Gastroesophageal sphincter (tissue), 4 donors: ENCODE data around the gene MTMR11. TPM values are rescaled to one million over a fixed set of nuclear protein-coding genes. Genes with fewer than 3 reads are reported as not detected.

Experiments used
- ATAC-seq: fragments of 150-250 bp; one replicate; pipeline ENCODE4 v1.9.1; 2016; ENCODE audit warnings: mild to moderate bottlenecking, moderate library complexity
- H3K27ac ChIP-seq, 4 donors: fragments of 200-600 bp; sonication (generic) in 3 of 4; 1 replicate in 3 of 4; 2 replicates in 1 of 4; pipeline ENCODE4 v1.5.1; 2016 to 2019
- H3K27me3 ChIP-seq: fragments of 200-600 bp; sonication (generic); one replicate; pipeline ENCODE4 v1.5.1; 2019
- H3K36me3 ChIP-seq, 2 donors: fragments of 200-600 bp; sonication (generic); one replicate each; pipeline ENCODE4 v1.5.1; 2019; ENCODE audit warnings: control low read depth in 1 of 2
- H3K4me1 ChIP-seq, 3 donors: fragments of 200-600 bp; sonication (generic); 1 replicate in 2 of 3; 2 replicates in 1 of 3; pipeline ENCODE4 v1.5.1; 2016 to 2019; ENCODE audit warnings: control low read depth in 2 of 3
- H3K4me3 ChIP-seq, 2 donors: fragments of 200-600 bp; sonication (generic); one replicate each; pipeline ENCODE4 v1.5.1; 2019; ENCODE audit warnings: mild to moderate bottlenecking in 1 of 2, moderate library complexity in 1 of 2
- H3K9me3 ChIP-seq, 3 donors: fragments of 200-600 bp; sonication (generic); one replicate each; pipeline ENCODE4 v1.5.1; 2017 to 2019; ENCODE audit warnings: control low read depth in 2 of 3
- CTCF ChIP-seq, 4 experiments: fragments of 200-600 bp in 2 of 4; fragments of 450-650 bp in 2 of 4; sonication (generic) in 1 of 4; IDR thresholded peaks; one replicate each; pipeline ENCODE4 v1.5.1; 2017 to 2019; ENCODE audit warnings: antibody characterized with exemption in 4 of 4, mild to moderate bottlenecking in 2 of 4, moderate library complexity in 2 of 4
- EP300 ChIP-seq: sonication (generic); formaldehyde crosslinking; IDR thresholded peaks from one replicate; pipeline ENCODE4 v1.6.1; 2017; ENCODE audit warnings: antibody characterized with exemption, mild to moderate bottlenecking
- POLR2A ChIP-seq, 2 donors: fragments of 450-650 bp; IDR thresholded peaks; one replicate each; pipeline ENCODE4 v1.6.1; 2017; ENCODE audit warnings: antibody characterized with exemption in 2 of 2, mild to moderate bottlenecking in 2 of 2, moderate library complexity in 1 of 2
- POLR2AphosphoS5 ChIP-seq: sonication (generic); formaldehyde crosslinking; IDR thresholded peaks from one replicate; pipeline ENCODE4 v1.6.1; 2017; ENCODE audit warnings: antibody characterized with exemption
- WGBS, 2 donors: methylation state at CpG; one replicate each; pipeline ENCODE4 v1.1.5; 2018; ENCODE audit warnings: low coverage in 1 of 2; 5-methylcytosine and 5-hydroxymethylcytosine counted together
- total RNA-seq, 4 donors: library from RNA; depleted of rRNA; stranded (reverse); fragments of >200 nt; gene quantifications; one replicate each; pipeline ENCODE4 v1.1.0, GENCODE V29; 2016

Gene MTMR11
- total RNA-seq, 4 donors from 2014 or later = 10.6 to 20.6 (median 14.4) TPM

- Histone ChIP-seq H3K4me1 (peaks cover 4 to 39% (median 5%) of the 10 kb centered on the region in 3 donors), H3K27ac (peak overlapping the region; percentile 98 to 100 (median 100)), H3K36me3 (no peaks in the 10 kb centered on the region), H3K4me3 (peak overlapping the region; percentile 83 to 94), H3K27me3 (no peaks in the 10 kb centered on the region), H3K9me3 (no peaks in the 10 kb centered on the region)
- TF ChIP-seq POLR2AphosphoS5 (peak; percentile 47), EP300 (no peak), POLR2A (IDR thresholded peaks at IDR 0.05) (peak; percentile 74 to 79), CTCF (IDR thresholded peaks at IDR 0.05) (peak in 2 of 4 experiments; percentile 33 to 44)
- peak; percentile 17 for ATAC-seq
- WGBS, 2 donors = 0 to 1% methylated on average over 20 to 26 of the region's 36 CpGs
Observed at GRCh38 chr1:149885339-149886120, 51.1 kb downstream of the MTMR11 start.

- Histone ChIP-seq H3K9me3 (no peaks in the 10 kb centered on the region), H3K27me3 (no peaks in the 10 kb centered on the region), H3K36me3 (no peaks in the 10 kb centered on the region), H3K4me1 (peaks cover 4 to 39% (median 5%) of the 10 kb centered on the region in 3 donors), H3K4me3 (peak overlapping the region; percentile 83 to 94), H3K27ac (peak overlapping the region; percentile 98 to 100 (median 100))
- TF ChIP-seq CTCF (IDR thresholded peaks at IDR 0.05) (peak in 1 of 4 experiments; percentile 3), POLR2AphosphoS5 (peak; percentile 54), POLR2A (IDR thresholded peaks at IDR 0.05) (peak in 1 of 2 donors; percentile 23), EP300 (no peak)
- ATAC-seq = no peak
- WGBS, 2 donors = 0 to 4% methylated on average over 6 to 9 of the region's 9 CpGs
Observed at GRCh38 chr1:149884433-149885338, 52.0 kb downstream of the MTMR11 start.

- 73 to 79% methylated on average over 3 of the region's 3 CpGs for WGBS, 2 donors
- no peaks in the 10 kb centered on the region for H3K27me3 ChIP-seq
- TF ChIP-seq EP300 (no peak), POLR2AphosphoS5 (peak; percentile 15), POLR2A (IDR thresholded peaks at IDR 0.05) (peak in 1 of 2 donors; percentile 9)
- H3K9me3 ChIP-seq = no peaks in the 10 kb centered on the region
- no peaks in the 10 kb centered on the region for H3K36me3 ChIP-seq
- peak overlapping the region in 1 of 2 donors; percentile 83 for H3K4me3 ChIP-seq
- H3K27ac ChIP-seq = no peak overlapping the region
- ATAC-seq = no peak
- peaks cover 4 to 30% (median 5%) of the 10 kb centered on the region in 3 donors for H3K4me1 ChIP-seq
Observed at GRCh38 chr1:149883598-149884247, 53.0 kb downstream of the MTMR11 start.

GRCh38 chr1:149881876-149882275 is 54.8 kb downstream of the MTMR11 start:
- Histone ChIP-seq H3K36me3 (no peaks in the 10 kb centered on the region), H3K9me3 (no peaks in the 10 kb centered on the region), H3K4me1 (peaks cover 4 to 25% (median 5%) of the 10 kb centered on the region in 3 donors), H3K27me3 (no peaks in the 10 kb centered on the region), H3K27ac (no peak overlapping the region), H3K4me3 (no peak overlapping the region)
- no peak for TF ChIP-seq POLR2A (IDR thresholded peaks at IDR 0.05)
- TF ChIP-seq POLR2AphosphoS5 = no peak
- no peak for TF ChIP-seq EP300
- TF ChIP-seq CTCF (IDR thresholded peaks at IDR 0.05) = no peak
- 78 to 82% methylated on average over 1 of the region's 1 CpG for WGBS, 2 donors
- no peak for ATAC-seq

- no peaks in the 10 kb centered on the region for H3K27me3 ChIP-seq
- no peak overlapping the region for H3K4me3 ChIP-seq
- ATAC-seq = no peak
- H3K27ac ChIP-seq = no peak overlapping the region
- 100% methylated on average over 1 of the region's 1 CpG; no CpG with 5 or more reads in 1 of the 2 donors for WGBS, 2 donors
- TF ChIP-seq POLR2AphosphoS5 (no peak), EP300 (no peak), POLR2A (IDR thresholded peaks at IDR 0.05) (no peak), CTCF (IDR thresholded peaks at IDR 0.05) (no peak)
- peaks cover under 1 to 19% (median 1%) of the 10 kb centered on the region in 3 donors for H3K4me1 ChIP-seq
- H3K36me3 ChIP-seq = no peaks in the 10 kb centered on the region
- no peaks in the 10 kb centered on the region for H3K9me3 ChIP-seq
Observed at GRCh38 chr1:149879556-149879955, 57.1 kb downstream of the MTMR11 start.
